PC-9 (cell line): Measurements from ENCODE around the gene ZFYVE26. TPM values are rescaled to one million over a fixed set of nuclear protein-coding genes. Genes with fewer than 3 reads are reported as not detected.
A peak's percentile ranks its signal among the peaks of the same experiment; 100 is the strongest.
"Not testable (repeated sequence)": the region's sequence is repeated elsewhere in the genome, so short reads cannot be mapped to it uniquely, and the experiment has no call there.

ENCODE experiments used
- BruUV-seq: library from RNA; stranded (reverse); fragments of 400-500 nt; replicated peaks from 2 replicates; lab custom pipeline; 2021; lab: Mats Ljungman, UMichigan
- CTCF ChIA-PET: fragments of 300-600 bp; sonication (Branson Sonifier 250); formaldehyde crosslinking; loops from one replicate; lab custom pipeline; 2022; ENCODE audit warnings: antibody characterized with exemption; lab: Charles Lee
- POLR2A ChIA-PET: fragments of 300-600 bp; sonication (Branson Sonifier 250); formaldehyde crosslinking; loops from one replicate; lab custom pipeline; 2022; ENCODE audit warnings: antibody characterized with exemption; ENCODE audit not compliant: unreplicated experiment; lab: Charles Lee
- DNase-seq, 2 experiments: peaks; one replicate each; pipeline versions ENCODE4 v3.0.0 to v3.0.0-alpha.2; 2015 to 2022; ENCODE audit warnings: mixed read lengths in 1 of 2
- H2AFZ ChIP-seq: fragments of 200-600 bp; sonication (generic); 2 replicates; pipeline ENCODE4 v1.8.1; 2017; ENCODE audit warnings: antibody characterized with exemption
- H3F3A ChIP-seq: fragments of 200-600 bp; sonication (generic); 2 replicates; pipeline ENCODE4 v1.8.1; 2017; ENCODE audit warnings: antibody characterized with exemption, mild to moderate bottlenecking, low read depth; ENCODE audit not compliant: insufficient read depth
- H3K27ac ChIP-seq: fragments of 200-600 bp; sonication (generic); 2 replicates; pipeline ENCODE4 v1.6.1; 2016; ENCODE audit warnings: mixed run types
- H3K27me3 ChIP-seq: fragments of 200-600 bp; sonication (generic); 2 replicates; pipeline ENCODE4 v1.6.1; 2016; ENCODE audit warnings: low read depth, mixed run types; ENCODE audit not compliant: insufficient read depth
- H3K36me3 ChIP-seq: fragments of 200-600 bp; sonication (generic); 2 replicates; pipeline ENCODE4 v1.6.1; 2016; ENCODE audit warnings: low read depth, mixed run types
- H3K4me1 ChIP-seq: fragments of 200-600 bp; sonication (generic); replicated peaks from 2 replicates; pipeline ENCODE4 v1.6.1; 2016; ENCODE audit warnings: mixed run types; ENCODE audit not compliant: insufficient read depth
- H3K4me2 ChIP-seq: fragments of 200-600 bp; sonication (generic); 2 replicates; pipeline ENCODE4 v1.6.1; 2017; ENCODE audit warnings: mixed run types
- H3K4me3 ChIP-seq: fragments of 200-600 bp; sonication (generic); 2 replicates; pipeline ENCODE4 v1.6.1; 2016; ENCODE audit warnings: mixed run types
- H3K79me2 ChIP-seq: fragments of 200-600 bp; sonication (generic); 2 replicates; pipeline ENCODE4 v1.6.1; 2017; ENCODE audit warnings: low read depth, mixed run types
- H3K9me2 ChIP-seq: fragments of 200-600 bp; sonication (generic); 2 replicates; pipeline ENCODE4 v1.8.1; 2017; ENCODE audit warnings: mild to moderate bottlenecking; ENCODE audit not compliant: insufficient read depth
- H3K9me3 ChIP-seq: fragments of 200-600 bp; sonication (generic); 2 replicates; pipeline ENCODE4 v1.8.1; 2016; ENCODE audit warnings: low read depth; ENCODE audit not compliant: insufficient read depth
- H4K20me1 ChIP-seq: fragments of 200-600 bp; sonication (generic); 2 replicates; pipeline ENCODE4 v1.8.1; 2017; ENCODE audit not compliant: insufficient read depth
- EZH2 ChIP-seq: fragments of 200-600 bp; sonication (generic); IDR thresholded peaks from 2 replicates; pipeline ENCODE4 v1.8.0; 2017; ENCODE audit warnings: antibody characterized with exemption, low read depth
- intact Hi-C: fragments of 100-400 bp; cut with micrococcal nuclease; formaldehyde crosslinking; loops from one replicate; pipeline ENCODE4 v1.10.0; 2022; ENCODE audit not compliant: unreplicated experiment
- total RNA-seq: library from RNA; stranded (reverse); gene quantifications from 2 replicates; pipeline ENCODE4 v1.2.3, GENCODE V29; 2021
- TF ChIP-seq, protein P1 (sequence below): fragments of 200-600 bp; sonication (generic); conservative IDR thresholded peaks from 2 replicates; pipeline ENCODE4 v1.6.1; 2017; ENCODE audit warnings: mixed run types, antibody characterized with exemption, mild to moderate bottlenecking, moderate library complexity

ZFYVE26 gene
- total RNA-seq, 1 experiment from 2014 or later = 19.2 TPM

DNA sequence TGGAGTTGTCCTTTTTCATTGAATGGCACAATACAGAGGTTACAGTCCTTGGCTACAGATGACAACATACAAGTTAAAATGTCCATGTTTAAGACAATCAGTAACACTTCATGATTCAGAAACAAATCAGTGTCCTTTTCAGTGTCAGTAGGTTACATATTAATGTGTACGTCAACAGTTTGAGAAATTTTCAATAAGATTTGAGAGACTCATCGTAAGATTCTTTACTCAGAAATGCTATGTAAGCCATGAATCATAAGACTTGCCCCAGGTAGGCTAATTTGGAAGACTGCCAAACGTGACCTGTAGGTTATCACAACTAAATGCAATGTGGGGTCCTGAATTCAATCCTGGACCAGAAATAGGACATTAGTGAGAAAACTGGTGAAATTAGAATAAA is 111.2 kb downstream of the ZFYVE26 start:
- no peak overlapping the region; the same call in 1 of the 2 replicates for H3K4me2 ChIP-seq
- POLR2A ChIA-PET = no interaction called here
- H3K4me1 ChIP-seq = peaks cover 24% of the 10 kb centered on the region
- no peak overlapping the region for H3K4me3 ChIP-seq
- no TSS peak for BruUV-seq
- no peaks in the 10 kb centered on the region for H3K9me2 ChIP-seq
- no peaks in the 10 kb centered on the region for H4K20me1 ChIP-seq
- H3F3A ChIP-seq = peaks cover 10% of the 10 kb centered on the region; the same call in 1 of the 2 replicates
- DNase-seq = peak in 1 of 2 experiments; percentile 42
- no peaks in the 10 kb centered on the region for H3K79me2 ChIP-seq
- no peak overlapping the region for H3K27ac ChIP-seq
- CTCF ChIA-PET = interaction anchor here (0.6 to 2.2 kb wide), 11 partner anchors 38 to 1346 kb away, joined by 3 to 21 read pairs (median 11); partner anchors contain the start of genes ARG2 and PIGH
- intact Hi-C loops = loop anchor here (2.0 to 10.0 kb wide), 2 partner anchors 178 to 1080 kb away; no protein-coding TSS in a partner anchor
- no peaks in the 10 kb centered on the region for H3K27me3 ChIP-seq
- no peaks in the 10 kb centered on the region for H3K36me3 ChIP-seq
- no peak overlapping the region for H2AFZ ChIP-seq
- TF ChIP-seq, protein P1, sequence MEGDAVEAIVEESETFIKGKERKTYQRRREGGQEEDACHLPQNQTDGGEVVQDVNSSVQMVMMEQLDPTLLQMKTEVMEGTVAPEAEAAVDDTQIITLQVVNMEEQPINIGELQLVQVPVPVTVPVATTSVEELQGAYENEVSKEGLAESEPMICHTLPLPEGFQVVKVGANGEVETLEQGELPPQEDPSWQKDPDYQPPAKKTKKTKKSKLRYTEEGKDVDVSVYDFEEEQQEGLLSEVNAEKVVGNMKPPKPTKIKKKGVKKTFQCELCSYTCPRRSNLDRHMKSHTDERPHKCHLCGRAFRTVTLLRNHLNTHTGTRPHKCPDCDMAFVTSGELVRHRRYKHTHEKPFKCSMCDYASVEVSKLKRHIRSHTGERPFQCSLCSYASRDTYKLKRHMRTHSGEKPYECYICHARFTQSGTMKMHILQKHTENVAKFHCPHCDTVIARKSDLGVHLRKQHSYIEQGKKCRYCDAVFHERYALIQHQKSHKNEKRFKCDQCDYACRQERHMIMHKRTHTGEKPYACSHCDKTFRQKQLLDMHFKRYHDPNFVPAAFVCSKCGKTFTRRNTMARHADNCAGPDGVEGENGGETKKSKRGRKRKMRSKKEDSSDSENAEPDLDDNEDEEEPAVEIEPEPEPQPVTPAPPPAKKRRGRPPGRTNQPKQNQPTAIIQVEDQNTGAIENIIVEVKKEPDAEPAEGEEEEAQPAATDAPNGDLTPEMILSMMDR = no peak
- TF ChIP-seq EZH2 = no peak
- peaks cover 12% of the 10 kb centered on the region for H3K9me3 ChIP-seq

DNA sequence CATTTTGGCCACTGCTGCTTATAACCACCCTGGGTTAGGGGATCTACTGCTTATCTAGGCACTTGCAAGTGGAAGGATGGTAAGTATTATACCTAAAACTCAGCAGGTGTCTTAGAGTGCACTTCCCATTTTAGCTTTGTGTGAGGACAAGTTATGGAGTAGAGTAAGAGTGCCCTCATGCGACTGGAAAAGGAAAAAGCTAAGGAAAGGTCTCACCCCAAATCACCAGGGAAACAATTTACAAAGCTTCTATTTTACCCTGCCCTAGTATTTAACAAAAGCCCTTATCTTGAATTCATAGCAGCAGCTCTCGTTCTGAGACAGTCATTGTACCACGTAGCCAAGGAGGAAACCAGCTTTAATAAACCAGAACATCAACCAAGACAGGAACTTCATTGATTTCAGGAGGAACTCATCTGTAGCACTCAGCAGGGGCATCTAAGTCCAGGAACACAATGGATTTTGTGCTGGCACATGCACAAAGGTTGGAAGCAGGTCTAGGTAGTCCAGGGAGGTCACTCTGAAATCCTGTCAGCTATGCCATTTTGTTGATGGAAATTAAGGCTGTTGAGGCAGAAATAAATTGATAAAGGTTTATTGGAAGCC is 111.8 kb downstream of the ZFYVE26 start:
- no peaks in the 10 kb centered on the region for H3K27me3 ChIP-seq
- intact Hi-C loops = loop anchor here (1.0 to 10.0 kb wide), 6 partner anchors 37 to 1302 kb away; no protein-coding TSS in a partner anchor
- no peak overlapping the region for H3K27ac ChIP-seq
- peaks cover 12% of the 10 kb centered on the region; the same call in 1 of the 2 replicates for H3F3A ChIP-seq
- no TSS peak for BruUV-seq
- H3K36me3 ChIP-seq = no peaks in the 10 kb centered on the region
- no peak overlapping the region for H3K4me2 ChIP-seq
- no peak overlapping the region for H3K4me3 ChIP-seq
- H2AFZ ChIP-seq = no peak overlapping the region
- no peak for TF ChIP-seq EZH2
- TF ChIP-seq, protein P1 = peak; percentile 82
- DNase-seq = peak; percentile 51 to 66
- H3K79me2 ChIP-seq = no peaks in the 10 kb centered on the region
- ChIA-PET CTCF (interaction anchor here (0.5 to 2.2 kb wide), 23 partner anchors 9 to 1345 kb away, joined by 3 to 21 read pairs (median 5); partner anchors contain the start of genes ARG2, PIGH and RDH11), POLR2A (interaction anchor here (0.5 to 0.8 kb wide), 6 partner anchors 9 to 345 kb away, joined by 3 to 14 read pairs (median 4); partner anchors contain the start of genes ATP6V1D and RDH11)
- H4K20me1 ChIP-seq = no peaks in the 10 kb centered on the region
- H3K9me3 ChIP-seq = peaks cover 10% of the 10 kb centered on the region
- no peaks in the 10 kb centered on the region for H3K9me2 ChIP-seq
- H3K4me1 ChIP-seq = peaks cover 24% of the 10 kb centered on the region

DNA sequence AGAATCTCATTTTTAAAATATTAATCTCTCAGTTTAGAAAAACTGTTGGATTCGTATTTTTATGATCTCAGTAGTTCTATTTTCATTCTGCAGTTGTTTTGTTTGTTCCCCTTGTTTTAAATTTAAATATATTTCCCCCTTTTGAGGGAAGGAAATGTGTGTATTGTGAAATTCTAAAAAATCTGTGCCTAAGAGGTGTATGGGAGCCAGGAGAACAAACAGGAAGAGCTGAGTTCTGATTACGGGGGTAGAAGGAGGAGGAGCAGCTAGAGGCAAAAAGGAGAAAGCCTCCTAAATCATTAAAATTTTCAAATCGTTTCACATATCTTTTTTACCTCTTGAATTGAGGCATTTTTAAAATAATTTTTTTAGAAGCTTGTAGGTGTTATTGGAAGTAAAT is 112.4 kb downstream of the ZFYVE26 start:
- Histone ChIP-seq H3K9me3 (peaks cover 5% of the 10 kb centered on the region), H3K9me2 (no peaks in the 10 kb centered on the region), H2AFZ (no peak overlapping the region), H3K4me3 (no peak overlapping the region), H3K27ac (no peak overlapping the region), H4K20me1 (no peaks in the 10 kb centered on the region), H3F3A (peaks cover 12% of the 10 kb centered on the region; the same call in 1 of the 2 replicates), H3K36me3 (no peaks in the 10 kb centered on the region), H3K79me2 (no peaks in the 10 kb centered on the region), H3K4me2 (no peak overlapping the region), H3K27me3 (no peaks in the 10 kb centered on the region), H3K4me1 (peaks cover 24% of the 10 kb centered on the region)
- no peak for DNase-seq
- TF ChIP-seq, protein P1 = no peak
- no peak for TF ChIP-seq EZH2
- POLR2A ChIA-PET = interaction anchor here (0.6 to 0.8 kb wide), 5 partner anchors 8 to 344 kb away, joined by 3 to 6 read pairs (median 4); partner anchors contain the start of genes ATP6V1D and RDH11
- intact Hi-C loops = loop anchor here (1.0 to 10.0 kb wide), 6 partner anchors 37 to 1302 kb away; no protein-coding TSS in a partner anchor
- no TSS peak for BruUV-seq
- CTCF ChIA-PET = interaction anchor here (0.5 to 2.2 kb wide), 19 partner anchors 8 to 1344 kb away, joined by 3 to 21 read pairs (median 5); partner anchors contain the start of genes ARG2, PIGH and RDH11

DNA sequence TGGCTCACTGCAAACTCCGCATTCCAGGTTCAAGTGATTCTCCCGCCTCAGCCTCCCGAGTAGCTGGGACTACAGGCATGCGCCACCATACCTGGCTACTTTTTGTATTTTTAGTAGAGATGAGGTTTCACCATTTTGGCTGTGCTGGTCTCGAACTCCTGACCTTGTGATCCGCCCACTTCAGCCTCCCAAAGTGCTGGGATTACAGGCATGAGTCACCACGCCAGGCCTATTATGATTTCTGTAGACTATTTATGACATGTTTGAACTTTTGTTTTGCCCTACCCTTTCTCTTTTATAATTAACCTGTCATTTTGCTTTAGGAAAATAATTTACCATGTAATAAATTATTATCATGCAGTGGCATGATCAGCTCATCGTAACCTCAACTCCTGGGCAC is 114.9 kb downstream of the ZFYVE26 start, which contains the start of gene RDH12:
Gene RDH12, plus strand, starts transcription at position 395 of the 400 bp plus-strand sequence. CDS start 20,757 bp downstream, outside the sequence.
- not testable (repeated sequence) for H3K9me2 ChIP-seq
- intact Hi-C loops = loop anchor here (5.0 to 10.0 kb wide), 3 partner anchors 34 to 1299 kb away; no protein-coding TSS in a partner anchor
- CTCF ChIA-PET = interaction anchor here (1.1 kb wide), 1 partner anchor 83 kb away, joined by 6 read pairs; no protein-coding TSS in a partner anchor

More for the DNA sequence above, 114.9 kb downstream of the ZFYVE26 start, which contains the start of gene RDH12:
- BruUV-seq, H3K36me3 ChIP-seq, POLR2A ChIA-PET, H3K79me2 ChIP-seq, DNase-seq, H4K20me1 ChIP-seq, H3K9me3 ChIP-seq, H3K27me3 ChIP-seq: not testable (repeated sequence)
- Histone ChIP-seq H3K4me2 (peak within 1 kb of the TSS; percentile 68), H3K4me3 (peak within 1 kb of the TSS; percentile 23; the same call in 1 of the 2 replicates), H3F3A (peaks cover 12% of the 10 kb centered on the region; the same call in 1 of the 2 replicates), H3K27ac (peak within 1 kb of the TSS; percentile 72), H2AFZ (peak within 1 kb of the TSS; percentile 79), H3K4me1 (peaks cover 24% of the 10 kb centered on the region)
